ENCODE data around the gene SIRPA.

SIRPA gene

DNA sequence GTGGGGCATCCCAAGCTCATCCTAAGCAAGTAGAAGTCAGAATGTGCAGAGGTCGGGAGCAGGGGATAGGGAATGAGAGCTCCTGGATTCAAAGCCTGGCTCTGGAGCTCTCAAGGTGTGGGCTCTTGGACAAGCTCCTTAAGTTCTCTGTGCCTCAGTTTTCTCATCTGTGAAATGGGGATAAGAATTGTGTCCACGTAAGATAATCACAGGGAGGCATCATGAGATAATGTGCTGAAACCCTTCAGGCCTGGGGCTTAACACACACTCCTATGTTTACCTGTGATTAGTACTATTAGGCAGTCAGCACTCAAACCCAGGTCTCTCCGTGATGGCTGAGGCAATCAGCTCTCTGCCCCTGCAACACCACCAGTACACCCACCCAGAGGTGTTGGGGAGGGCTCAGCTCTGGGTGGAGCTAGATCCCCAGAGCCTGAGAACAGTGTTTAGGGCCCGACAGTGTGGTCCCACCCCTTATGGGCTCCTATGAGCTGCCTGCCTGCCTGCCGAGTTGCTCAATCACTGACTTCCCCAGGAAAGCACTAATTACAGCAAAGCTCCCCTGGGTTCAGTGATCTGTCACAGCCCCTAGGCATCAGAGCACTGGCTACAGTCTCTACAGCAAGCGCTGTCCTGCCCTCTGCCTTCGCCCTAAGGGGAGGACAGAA, 6.3 kb upstream of the SIRPA start:
- no peak for DNase-seq (ENCODE audit: low read depth in 3 of 3)

- DNase-seq (ENCODE audit: low read depth in 3 of 3), result no peak
Measured at GRCh38 chr20:1890469-1891262, 4.5 kb upstream of the SIRPA start.

GRCh38 chr20:1891263-1892118, 3.7 kb upstream of the SIRPA start:
- no peak for DNase-seq (ENCODE audit: low read depth in 3 of 3)

GRCh38 chr20:1892119-1892385, 3.2 kb upstream of the SIRPA start:
- no peak for DNase-seq (ENCODE audit: low read depth in 3 of 3)

DNA sequence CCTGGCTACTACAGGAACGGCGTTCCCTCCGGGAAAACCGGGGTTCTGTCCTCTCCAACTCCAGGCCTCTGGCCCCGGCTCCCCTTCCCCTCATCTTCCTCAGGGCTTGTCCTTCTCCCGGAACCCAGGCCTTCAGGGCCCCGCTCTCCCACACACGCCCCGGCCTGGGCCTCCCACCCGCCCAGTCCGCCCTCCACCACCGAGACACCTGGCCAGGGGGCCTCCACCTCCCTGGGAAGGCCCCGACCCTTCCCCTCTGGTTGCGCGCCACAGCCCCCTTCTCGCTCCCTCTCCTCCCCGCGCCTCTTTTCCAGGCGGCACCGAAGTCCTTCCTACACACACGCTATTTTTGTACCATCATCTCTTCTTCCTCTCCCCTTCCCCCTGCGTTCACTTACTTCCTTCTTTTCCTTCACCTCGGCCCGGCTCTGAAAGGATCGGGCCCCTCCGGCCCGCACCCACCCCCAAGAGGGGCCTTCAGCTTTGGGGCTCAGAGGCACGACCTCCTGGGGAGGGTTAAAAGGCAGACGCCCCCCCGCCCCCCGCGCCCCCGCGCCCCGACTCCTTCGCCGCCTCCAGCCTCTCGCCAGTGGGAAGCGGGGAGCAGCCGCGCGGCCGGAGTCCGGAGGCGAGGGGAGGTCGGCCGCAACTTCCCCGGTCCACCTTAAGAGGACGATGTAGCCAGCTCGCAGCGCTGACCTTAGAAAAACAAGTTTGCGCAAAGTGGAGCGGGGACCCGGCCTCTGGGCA, 1.3 kb upstream of the SIRPA start:
- DNase-seq (ENCODE audit: low read depth in 3 of 3), result no peak

DNA sequence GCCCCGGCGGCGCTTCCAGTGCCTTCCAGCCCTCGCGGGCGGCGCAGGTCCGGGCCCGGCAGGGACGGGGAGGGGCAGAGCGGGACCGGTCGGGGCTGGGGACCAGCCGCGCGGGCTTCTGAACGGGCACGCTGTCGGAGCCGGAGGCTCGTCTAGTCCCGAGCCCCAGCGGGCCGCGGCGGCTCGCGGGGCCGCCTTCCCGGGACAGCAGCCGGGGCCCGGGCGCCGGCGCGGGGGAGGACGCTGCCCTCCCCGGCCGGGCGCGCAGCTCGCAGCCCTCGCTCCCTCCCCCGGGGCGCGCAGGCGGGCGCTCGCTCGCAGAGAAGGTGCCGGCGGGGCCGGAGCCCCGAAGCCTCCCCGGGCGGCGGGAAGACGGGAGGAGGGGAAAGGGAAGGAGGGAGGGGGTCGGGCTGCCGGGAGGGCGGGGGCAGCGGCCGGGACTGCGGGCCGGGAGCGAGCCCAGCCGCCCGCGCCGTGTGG, 696 bp upstream of the SIRPA start:
- no peak for DNase-seq (ENCODE audit: low read depth in 3 of 3)

DNA sequence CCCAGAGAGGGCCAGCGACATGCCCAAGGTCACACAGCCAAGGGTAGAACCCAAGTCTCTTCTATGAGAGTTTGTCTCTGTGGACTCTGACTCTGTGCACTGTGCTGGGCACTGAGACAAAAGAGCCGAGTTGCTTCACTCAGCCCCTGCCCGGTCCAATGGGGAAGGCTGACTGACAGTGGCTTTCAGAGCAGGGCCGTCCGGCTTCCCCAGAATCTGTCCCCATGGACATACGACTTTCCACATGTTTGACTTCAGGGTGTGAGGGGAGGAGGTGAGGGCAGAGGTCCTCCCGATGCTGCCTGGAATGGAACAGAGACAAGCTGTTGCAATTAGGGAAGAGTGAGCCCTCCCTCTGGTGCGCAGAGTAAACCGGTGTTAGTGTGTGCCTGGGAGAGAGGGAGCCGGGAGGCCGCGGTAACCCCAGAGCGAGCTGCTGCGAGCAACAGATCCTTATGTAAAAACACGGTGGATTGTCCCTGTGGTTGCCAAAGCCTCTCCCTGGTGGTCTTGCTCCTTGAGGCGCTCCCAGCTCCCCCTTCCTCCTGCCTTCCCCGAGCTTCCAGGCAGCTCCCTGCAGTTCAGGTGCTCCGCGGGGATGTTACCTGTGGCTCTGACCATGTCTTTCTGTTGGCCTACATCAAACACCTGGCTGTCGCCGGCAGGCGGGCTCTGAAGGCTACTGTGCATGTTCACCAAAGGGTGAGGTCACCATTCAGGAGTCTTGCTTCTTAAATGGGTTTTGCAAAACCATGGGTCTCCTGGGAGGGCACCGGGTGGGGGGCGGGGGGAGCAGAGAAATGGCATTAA, 672 bp downstream of the SIRPA start:
- DNase-seq (ENCODE audit: low read depth in 3 of 3), result no peak

GRCh38 chr20:1896484-1897258, 1.5 kb downstream of the SIRPA start:
- no peak for DNase-seq (ENCODE audit: low read depth in 3 of 3)

DNA sequence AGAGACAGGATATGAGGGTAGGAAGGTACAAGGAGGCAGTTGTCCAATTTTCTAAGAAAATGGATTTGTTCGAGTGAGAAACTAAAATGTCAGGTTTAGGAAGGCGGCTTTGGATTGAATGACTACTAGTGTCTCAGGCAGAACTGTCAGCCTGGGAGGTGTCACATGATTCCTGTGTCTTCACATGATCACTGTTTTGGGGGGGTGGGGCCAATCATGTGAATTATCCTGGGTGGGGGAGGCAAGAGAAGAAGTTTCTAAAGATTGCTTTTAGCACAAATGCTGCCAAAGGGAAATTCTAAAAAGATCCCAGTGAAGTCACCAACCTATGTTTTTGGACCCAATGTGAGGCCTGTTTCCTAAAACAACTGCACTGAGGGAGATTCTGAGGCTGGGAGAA, 2.3 kb downstream of the SIRPA start:
- no peak for DNase-seq (ENCODE audit: low read depth in 3 of 3)

GRCh38 chr20:1897965-1898464, 2.8 kb downstream of the SIRPA start:
- DNase-seq (ENCODE audit: low read depth in 3 of 3), result no peak

GRCh38 chr20:1898482-1899240, 3.5 kb downstream of the SIRPA start:
- DNase-seq (ENCODE audit: low read depth in 3 of 3), result no peak

- DNase-seq (ENCODE audit: low read depth in 3 of 3), result no peak
Measured at GRCh38 chr20:1899241-1899525, 4.0 kb downstream of the SIRPA start.

DNA sequence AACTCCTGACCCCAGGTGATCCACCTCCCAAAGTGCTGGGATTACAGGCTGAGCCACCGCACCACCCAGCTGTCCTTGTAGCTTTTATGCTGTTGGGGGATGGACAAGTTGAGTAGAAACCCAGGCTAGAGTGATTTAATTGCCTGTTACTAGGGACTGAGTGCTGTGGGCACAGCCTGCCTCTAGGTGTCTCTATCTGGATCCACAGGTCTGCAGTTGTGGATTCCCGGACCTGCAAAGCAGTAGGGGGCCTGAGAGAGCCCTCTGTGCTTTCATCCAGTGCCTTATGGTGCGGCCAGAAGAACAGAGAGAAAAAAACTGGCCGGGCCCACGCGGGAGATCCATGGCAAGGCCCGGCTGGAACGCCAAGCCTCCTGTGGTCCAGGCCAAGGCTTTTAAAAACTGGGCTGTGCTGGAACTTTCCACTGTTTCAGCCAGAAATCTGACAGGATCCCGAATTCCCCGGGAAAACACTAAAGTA, 5.2 kb downstream of the SIRPA start:
- no peak for DNase-seq (ENCODE audit: low read depth in 3 of 3)

GRCh38 chr20:1901704-1902103, 6.5 kb downstream of the SIRPA start:
- no peak for DNase-seq (ENCODE audit: low read depth in 3 of 3)

DNA sequence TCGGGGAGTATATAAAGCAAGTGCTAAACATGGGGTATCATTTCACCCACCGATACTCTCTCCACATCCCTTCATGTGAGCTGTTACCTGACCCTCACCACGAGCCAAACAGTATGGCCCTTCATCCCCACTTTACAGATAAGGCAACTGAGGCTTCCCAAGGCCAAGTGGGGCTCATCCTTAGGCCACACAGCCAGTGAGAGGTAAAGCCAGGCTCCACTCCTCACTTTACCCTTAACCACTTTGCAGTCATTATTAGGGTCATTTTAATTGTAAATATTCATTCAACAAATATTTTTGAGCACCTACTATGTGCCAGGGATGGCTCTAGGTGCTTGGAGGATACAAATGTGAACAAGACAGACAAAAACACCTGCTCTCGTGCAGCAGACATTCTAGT, 7.0 kb downstream of the SIRPA start:
- no peak for DNase-seq (ENCODE audit: low read depth in 3 of 3)

- DNase-seq (ENCODE audit: low read depth in 3 of 3), result no peak
Measured at GRCh38 chr20:1904135-1904534, 8.9 kb downstream of the SIRPA start.

- no peak for DNase-seq (ENCODE audit: low read depth in 3 of 3)
Measured at GRCh38 chr20:1905009-1905408, 9.8 kb downstream of the SIRPA start.

DNA sequence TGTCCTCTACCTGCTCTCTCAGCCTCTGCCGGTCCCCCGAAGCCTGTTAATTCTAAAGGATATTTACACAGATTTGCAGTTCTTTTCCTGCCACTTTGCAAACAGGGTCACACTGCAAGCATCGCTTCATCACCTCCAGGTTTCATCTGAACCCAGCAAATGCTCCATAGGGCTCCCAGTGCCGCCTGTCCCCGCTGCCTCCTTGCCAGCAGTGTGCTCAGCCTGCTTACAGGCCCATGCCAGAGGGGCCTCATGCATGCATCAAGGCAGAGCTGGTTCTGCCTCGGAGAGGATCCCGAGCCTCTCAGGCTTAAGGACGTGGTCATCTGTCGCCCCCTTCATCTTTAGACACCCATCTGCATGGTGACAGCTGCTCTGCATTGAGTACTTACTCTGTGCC, 10.5 kb downstream of the SIRPA start:
- no peak for DNase-seq (ENCODE audit: low read depth in 3 of 3)

GRCh38 chr20:1906361-1907051, 11.3 kb downstream of the SIRPA start:
- DNase-seq (ENCODE audit: low read depth in 3 of 3), result no peak
